Left cardiac atrium (tissue), 4 donors: ENCODE measurements around the gene DACT3. TPM values are rescaled to one million over a fixed set of nuclear protein-coding genes. Genes with fewer than 3 reads are reported as not detected.
A peak's percentile ranks its signal among the peaks of the same experiment; 100 is the strongest.

Experiments used
- ATAC-seq, 2 donors: fragments of 200-7000 bp; cut with Tn5 transposase; one replicate each; pipeline ENCODE4 v1.9.1; 2020; ENCODE audit warnings: mild to moderate bottlenecking in 2 of 2, moderate library complexity in 2 of 2
- DNase-seq: peaks from one replicate; pipeline ENCODE4 v3.0.0-alpha.2; 2020
- intact Hi-C, 2 donors: fragments of 100-400 bp; cut with DNase I; formaldehyde crosslinking; loops; one replicate each; pipeline versions ENCODE4 v1.14.1 to v1.15.1; 2022 to 2023
- total RNA-seq, 2 donors: library from RNA; stranded (reverse); fragmentation: NEBNext Ultra II Directional; extraction: Animal tissue kit (Norgen Biotek cat#: 25700); gene quantifications; one replicate each; pipeline ENCODE4 v1.2.1, GENCODE V29; 2021
- donor health status: DM: no; HTN: yes; CAD: no.
- donor health status: DM: no; HTN: yes; CAD: no; lungs with severe emphysema.
- donor health status: DM: yes; HTN: yes; CAD: no.
- donor health status: Dilated cardiomyopathy.

The DACT3 gene
- total RNA-seq, 2 donors from 2014 or later, result 15.1 to 15.4 TPM

DNA sequence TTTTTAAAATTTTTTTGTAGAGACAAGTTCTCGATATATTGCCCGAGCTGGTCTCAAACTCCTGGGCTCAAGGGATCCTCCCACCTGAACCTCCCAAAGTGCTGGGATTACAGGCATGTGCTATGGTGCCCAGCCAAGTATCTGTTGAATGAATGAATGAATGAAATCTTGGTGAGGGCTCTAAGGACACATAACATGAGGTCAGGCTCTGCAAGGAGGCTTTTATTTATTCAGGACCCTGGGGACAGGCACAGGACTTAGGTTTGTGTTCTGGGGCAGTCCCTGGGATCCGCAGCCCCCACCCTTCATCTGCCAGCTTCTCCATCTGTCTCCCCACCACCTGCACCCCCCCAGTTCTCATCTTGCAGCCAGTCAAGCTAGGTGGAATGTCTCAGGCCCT, 40.7 kb downstream of the DACT3 start:
- no peak for ATAC-seq
- DNase-seq, result no peak
- intact Hi-C loops, result no loop called here

DNA sequence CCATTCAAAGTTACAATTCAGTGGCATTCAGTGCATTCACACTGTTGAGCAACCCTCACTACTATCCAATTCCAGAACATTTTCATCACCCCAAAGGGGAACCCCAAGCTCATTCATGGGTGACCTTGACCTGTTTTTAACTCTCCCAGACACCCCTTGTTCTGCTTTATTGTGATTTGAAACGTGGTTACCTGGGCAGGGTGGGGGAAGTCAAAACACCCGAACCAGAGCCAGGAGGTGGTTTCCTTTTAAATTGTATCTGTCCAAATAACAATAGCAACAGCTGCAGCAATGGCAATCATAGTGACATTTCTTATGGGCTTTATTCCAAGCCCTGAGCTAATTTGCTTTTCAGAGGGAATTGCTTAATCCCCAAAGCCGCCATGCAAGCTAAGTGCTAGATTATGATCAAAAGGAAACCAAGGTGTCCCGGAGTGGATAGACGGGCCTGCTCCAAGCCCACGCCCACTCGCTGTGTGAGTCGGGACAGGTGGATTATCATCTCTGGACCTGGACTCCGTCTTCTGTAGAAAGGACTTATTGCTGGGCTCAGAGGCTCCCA, 42.2 kb downstream of the DACT3 start:
- ATAC-seq (no peak), DNase-seq (peak; percentile 12)
- intact Hi-C loops, result loop anchor here in 1 of 2 donors (10.0 kb wide), 1 partner anchor 46 kb away; the partner anchor contains the start of gene DACT3

DNA sequence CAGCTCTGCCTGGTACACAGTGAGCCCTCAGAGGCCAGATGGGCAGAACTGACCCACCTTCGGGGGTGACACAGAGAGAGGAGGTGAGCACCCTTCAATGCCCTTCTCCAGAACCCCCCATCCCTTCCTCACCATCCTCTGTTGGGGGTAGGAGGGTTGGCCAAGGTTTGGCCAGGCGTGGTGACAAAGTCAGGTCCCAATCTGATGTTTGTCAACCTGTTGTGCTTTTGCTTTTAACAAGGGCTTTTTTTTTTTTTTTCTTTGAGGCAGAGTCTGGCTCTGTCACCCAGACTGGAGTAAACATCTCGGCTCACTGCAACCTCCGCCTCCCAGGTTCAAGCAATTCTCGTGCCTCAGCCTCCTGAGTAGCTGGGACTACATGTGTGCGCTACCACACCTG, 43.4 kb downstream of the DACT3 start:
- DNase-seq, result no peak
- intact Hi-C loops, result loop anchor here in 1 of 2 donors (10.0 kb wide), 1 partner anchor 47 kb away; the partner anchor contains the start of gene DACT3

DNA sequence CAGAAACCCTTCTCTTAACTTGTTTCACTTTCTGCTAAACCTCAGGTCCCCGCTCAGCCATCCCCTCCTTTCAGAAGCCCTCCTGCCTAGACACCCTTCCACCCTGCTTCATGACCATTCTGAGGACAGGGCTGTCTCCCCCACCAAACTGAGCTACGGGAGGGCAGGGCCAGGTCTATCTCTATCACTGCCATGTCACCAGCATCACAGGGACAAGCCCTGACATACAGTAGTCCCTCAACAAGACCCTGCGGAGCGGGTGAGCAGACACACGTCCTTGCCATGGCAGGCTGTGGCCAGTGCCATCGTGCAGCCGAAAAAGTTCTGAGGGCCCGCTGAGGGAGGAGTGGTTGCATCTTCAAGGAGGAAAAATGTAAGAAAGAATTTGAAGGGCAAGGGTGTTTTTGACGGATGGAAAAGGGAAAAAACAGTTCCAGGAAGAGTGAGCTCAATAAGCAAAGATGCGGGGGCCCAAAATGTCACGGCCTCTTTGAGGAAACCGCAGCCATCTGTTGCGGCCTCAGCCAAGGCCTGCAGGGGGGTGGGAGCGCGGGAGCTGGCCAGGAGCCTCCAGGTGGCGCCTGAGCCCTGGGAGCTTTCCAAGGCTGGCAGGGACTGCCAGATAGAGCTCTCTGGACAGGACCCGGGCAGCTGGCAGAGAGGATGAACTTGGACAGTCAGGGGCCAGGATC, 44.2 kb downstream of the DACT3 start:
- DNase-seq, result peak; percentile 57
- intact Hi-C loops, result loop anchor here in 1 of 2 donors (10.0 kb wide), 1 partner anchor 48 kb away; the partner anchor contains the start of gene DACT3

More for the DNA sequence above, 43.4 kb downstream of the DACT3 start:
- ATAC-seq, result no peak

DNA sequence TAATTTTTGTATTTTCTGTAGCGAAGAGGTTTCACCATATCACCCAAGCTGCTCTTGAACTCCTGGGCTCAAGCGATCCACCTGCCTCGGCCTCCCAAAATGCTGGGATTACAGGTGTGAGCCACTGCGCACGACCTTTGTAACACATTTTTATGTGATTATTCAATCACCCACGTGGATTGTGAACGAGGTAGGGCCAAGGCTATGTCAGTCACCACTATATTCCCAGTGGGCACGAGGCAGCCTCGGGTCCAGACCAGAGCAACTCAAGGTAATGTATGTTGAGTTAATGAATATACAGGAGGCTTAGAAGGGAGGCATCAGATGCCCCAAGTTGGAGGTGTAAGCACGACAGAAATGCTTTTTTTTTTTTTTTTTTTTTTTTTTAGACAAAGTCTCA, 45.0 kb downstream of the DACT3 start:
- intact Hi-C loops, result loop anchor here in 1 of 2 donors (10.0 kb wide), 1 partner anchor 49 kb away; the partner anchor contains the start of gene DACT3

More for the DNA sequence above, 44.2 kb downstream of the DACT3 start:
- peak; percentile 33 to 51 for ATAC-seq

DNA sequence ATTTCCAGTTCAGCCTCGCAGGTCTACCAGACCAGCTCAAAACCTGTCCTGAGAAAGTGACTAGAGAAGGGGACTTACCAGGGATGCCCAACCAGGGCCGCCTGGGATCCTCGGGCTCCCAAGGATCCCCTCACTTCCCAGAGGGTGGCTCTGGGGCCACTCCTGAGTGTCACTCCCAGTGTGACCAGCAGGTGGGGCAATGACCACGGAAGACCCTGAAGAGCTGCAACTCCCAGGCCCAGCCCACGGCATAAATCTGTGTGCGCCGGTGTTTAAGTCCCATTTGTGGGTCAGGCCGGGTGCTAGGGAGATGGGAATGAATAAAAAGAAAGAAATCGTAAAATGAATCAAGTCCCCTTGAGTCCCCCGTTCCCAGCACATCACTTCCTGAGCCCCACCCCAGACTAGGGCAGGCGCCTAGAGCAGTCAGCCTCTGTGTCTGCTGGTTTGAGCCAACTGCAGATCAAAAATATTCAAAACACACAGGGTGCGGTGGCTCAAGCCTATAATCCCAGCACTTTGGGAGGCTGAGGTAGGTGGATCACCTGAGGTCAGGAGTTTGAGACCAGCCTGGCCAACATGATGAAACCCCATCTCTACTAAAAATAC, 46.8 kb downstream of the DACT3 start:
- ATAC-seq, result peak; percentile 76 to 88

More for the DNA sequence above, 45.0 kb downstream of the DACT3 start:
- DNase-seq, result peak; percentile 3
- no peak for ATAC-seq

DNA sequence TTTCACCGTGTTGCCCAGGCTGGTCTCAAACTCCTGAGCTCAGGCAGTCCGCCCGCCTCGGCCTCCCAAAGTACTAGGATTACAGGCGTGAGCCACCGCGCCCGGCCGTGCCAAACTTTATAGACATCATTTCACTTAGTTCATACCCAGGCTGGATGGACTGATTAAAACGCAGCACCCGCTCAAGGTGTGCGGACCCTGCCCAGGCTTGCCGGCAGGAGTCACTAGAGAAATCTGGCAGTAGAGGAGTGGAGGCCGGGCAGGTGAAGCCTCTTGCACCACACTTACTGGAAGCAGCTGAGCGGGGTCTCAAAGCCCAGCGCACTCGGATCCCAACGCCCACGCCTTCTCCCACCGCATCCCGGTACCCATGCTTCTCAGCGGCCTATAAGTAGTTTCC, 47.5 kb downstream of the DACT3 start:
- DNase-seq (peak; percentile 21), ATAC-seq (no peak)
- intact Hi-C loops, result loop anchor here in 1 of 2 donors (10.0 kb wide), 1 partner anchor 51 kb away; the partner anchor contains the start of gene DACT3

More for the DNA sequence above, 46.8 kb downstream of the DACT3 start:
- DNase-seq, result peak; percentile 86
- intact Hi-C loops, result loop anchor here (1.0 to 10.0 kb wide), 2 partner anchors 48 to 51 kb away; partner anchors contain the start of gene DACT3 (in 1 of the 2)

DNA sequence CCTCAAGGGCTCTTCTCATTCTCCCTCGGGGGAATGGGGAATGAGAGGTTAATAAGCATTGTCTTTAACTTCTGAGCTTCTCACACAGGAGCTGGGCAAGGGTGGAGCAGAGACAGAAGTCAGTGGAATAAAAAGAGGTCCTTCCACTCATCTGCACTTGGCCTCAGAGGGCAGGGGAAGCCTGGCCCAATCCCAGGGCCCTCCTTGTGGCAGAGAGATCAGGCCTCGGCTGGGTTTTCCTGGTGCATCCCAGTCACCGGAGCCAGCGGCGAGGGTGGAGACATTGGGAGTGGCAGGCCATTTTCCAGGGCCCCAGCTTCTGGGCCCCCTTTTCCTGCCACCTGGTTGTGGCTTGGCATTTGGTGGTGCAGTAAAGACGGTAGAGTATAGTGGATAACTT, 49.2 kb downstream of the DACT3 start:
- intact Hi-C loops, result loop anchor here in 1 of 2 donors (10.0 kb wide), 1 partner anchor 53 kb away; the partner anchor contains the start of gene DACT3
- DNase-seq (peak; percentile 15), ATAC-seq (no peak)

DNA sequence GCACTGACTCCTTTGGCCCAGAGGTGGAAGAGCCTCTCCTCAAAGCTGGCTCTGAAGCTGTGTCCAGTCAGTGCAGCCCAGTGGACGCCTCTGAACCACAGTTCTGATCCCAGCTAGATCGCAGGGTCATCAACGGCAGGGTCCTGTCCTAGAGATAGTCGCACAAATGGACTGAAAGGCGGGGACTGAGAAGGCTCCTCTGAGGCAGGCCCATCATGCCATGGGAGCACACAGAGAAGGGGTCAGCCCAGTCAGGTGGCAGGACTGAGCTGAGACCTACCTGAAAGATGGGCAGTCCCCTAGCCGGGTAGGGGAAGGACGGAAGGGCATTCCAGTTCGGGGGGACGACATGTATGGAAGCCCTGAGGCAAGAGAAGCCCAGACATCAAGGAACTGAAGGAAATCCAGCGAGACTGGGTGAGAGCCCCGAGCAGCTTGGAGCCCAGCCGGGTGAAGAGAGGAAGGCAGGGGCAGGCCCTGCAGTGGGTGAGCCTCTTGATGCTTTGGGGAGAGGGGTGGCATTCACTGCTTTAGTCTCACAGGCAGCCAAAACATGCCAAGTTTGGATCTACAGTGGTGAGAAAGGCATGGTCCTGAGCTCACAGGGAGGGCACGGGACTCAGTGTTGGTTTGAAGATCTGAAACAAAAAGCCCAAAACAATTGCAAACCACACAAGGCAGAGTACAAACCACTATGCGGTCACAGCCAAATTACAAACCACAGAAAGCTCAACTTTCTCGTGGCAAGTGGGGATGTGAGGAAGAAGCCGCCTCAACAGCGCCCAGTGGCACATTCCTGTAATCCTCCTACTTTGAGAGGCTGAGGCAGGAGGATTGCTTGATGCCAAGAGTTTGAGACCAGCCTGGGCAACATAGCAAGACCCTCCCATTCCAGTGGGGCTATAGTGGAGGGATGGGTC, 49.9 kb downstream of the DACT3 start:
- ATAC-seq (no peak), DNase-seq (peak; percentile 12)
- intact Hi-C loops, result loop anchor here in 1 of 2 donors (10.0 kb wide), 1 partner anchor 54 kb away; the partner anchor contains the start of gene DACT3

DNA sequence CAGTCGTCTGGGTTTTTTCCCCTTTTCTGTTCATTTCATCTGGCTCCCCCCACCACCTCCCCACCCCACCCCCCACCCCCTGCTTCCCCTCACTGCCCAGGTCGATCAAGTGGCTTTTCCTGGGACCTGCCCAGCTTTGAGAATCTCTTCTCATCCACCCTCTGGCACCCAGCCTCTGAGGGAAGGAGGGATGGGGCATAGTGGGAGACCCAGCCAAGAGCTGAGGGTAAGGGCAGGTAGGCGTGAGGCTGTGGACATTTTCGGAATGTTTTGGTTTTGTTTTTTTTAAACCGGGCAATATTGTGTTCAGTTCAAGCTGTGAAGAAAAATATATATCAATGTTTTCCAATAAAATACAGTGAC, 50.6 kb downstream of the DACT3 start:
- no peak for ATAC-seq
- no peak for DNase-seq
- intact Hi-C loops, result loop anchor here in 1 of 2 donors (10.0 kb wide), 1 partner anchor 54 kb away; the partner anchor contains the start of gene DACT3

DNA sequence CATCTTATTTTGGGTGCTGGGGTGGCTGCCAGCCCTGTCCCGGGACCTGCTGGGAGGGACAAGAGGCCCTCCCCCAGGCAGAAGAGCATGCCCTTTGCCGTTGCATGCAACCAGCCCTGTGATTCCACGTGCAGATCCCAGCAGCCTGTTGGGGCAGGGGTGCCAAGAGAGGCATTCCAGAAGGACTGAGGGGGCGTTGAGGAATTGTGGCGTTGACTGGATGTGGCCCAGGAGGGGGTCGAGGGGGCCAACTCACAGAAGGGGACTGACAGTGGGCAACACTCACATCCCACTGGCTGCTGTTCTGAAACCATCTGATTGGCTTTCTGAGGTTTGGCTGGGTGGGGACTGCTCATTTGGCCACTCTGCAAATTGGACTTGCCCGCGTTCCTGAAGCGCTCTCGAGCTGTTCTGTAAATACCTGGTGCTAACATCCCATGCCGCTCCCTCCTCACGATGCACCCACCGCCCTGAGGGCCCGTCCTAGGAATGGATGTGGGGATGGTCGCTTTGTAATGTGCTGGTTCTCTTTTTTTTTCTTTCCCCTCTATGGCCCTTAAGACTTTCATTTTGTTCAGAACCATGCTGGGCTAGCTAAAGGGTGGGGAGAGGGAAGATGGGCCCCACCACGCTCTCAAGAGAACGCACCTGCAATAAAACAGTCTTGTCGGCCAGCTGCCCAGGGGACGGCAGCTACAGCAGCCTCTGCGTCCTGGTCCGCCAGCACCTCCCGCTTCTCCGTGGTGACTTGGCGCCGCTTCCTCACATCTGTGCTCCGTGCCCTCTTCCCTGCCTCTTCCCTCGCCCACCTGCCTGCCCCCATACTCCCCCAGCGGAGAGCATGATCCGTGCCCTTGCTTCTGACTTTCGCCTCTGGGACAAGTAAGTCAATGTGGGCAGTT, 51.2 kb downstream of the DACT3 start:
- ATAC-seq (no peak), DNase-seq (peak; percentile 14)
- intact Hi-C loops, result loop anchor here in 1 of 2 donors (10.0 kb wide), 1 partner anchor 55 kb away; the partner anchor contains the start of gene DACT3

DNA sequence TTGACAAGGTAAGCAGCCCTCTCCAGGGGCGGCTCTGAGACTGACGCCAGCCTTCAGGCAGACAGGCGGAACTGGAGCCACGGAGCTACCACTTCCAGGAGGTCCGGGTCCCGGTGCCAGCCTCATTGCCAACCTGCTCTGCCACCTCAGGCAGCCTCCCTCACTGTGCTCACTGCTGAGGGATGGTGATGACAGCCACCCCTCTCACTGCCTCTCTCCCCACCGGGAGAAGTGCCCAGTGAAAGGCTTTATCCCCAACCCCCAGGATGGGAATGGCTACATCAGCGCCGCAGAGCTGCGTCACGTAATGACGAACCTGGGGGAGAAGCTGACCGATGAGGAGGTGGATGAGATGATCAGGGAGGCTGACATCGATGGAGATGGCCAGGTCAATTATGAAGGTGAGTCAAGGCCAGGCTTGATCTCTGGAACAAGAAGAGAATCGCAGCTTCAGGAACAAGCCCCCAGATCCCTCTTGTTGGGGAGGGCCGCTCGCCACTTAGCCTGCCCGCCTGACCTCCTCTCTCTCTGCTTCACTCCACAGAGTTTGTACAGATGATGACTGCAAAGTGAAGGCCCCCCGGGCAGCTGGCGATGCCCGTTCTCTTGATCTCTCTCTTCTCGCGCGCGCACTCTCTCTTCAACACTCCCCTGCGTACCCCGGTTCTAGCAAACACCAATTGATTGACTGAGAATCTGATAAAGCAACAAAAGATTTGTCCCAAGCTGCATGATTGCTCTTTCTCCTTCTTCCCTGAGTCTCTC, 52.2 kb downstream of the DACT3 start:
- DNase-seq, result peak; percentile 20
- no peak for ATAC-seq
- intact Hi-C loops, result no loop called here

DNA sequence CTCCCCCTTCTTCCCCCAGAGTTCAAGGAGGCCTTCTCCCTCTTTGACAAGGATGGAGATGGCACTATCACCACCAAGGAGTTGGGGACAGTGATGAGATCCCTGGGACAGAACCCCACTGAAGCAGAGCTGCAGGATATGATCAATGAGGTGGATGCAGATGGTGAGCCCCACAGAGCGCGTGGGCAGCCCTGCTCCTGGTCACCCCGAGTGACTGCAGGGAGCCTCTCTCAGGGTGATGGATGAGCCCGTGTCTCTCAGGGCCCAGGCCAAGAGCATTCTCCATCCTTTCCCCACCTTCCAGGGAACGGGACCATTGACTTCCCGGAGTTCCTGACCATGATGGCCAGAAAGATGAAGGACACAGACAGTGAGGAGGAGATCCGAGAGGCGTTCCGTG, 52.8 kb downstream of the DACT3 start:
- intact Hi-C loops, result no loop called here
- DNase-seq, result peak; percentile 12
- ATAC-seq, result no peak

DNA sequence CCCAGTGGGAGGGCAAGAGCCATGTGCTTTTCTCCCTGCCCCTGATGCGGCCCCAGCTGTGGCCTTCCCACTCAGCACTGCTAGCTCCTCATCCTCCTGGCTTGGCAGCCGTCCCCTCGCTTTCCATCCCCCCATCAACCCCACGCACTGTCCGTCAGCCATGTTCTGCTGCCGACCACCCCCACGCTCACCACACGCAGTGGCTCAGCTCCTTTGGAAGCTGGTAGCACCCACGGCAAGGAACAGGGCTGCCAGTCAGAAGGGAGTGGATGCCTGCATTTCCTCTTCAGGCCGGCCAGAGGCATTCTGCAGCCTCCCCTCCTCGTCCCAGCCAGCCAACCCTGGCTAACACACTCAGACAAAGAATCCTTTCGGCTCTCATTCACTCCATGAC, 53.5 kb downstream of the DACT3 start:
- intact Hi-C loops, result no loop called here
- ATAC-seq, result no peak

DNA sequence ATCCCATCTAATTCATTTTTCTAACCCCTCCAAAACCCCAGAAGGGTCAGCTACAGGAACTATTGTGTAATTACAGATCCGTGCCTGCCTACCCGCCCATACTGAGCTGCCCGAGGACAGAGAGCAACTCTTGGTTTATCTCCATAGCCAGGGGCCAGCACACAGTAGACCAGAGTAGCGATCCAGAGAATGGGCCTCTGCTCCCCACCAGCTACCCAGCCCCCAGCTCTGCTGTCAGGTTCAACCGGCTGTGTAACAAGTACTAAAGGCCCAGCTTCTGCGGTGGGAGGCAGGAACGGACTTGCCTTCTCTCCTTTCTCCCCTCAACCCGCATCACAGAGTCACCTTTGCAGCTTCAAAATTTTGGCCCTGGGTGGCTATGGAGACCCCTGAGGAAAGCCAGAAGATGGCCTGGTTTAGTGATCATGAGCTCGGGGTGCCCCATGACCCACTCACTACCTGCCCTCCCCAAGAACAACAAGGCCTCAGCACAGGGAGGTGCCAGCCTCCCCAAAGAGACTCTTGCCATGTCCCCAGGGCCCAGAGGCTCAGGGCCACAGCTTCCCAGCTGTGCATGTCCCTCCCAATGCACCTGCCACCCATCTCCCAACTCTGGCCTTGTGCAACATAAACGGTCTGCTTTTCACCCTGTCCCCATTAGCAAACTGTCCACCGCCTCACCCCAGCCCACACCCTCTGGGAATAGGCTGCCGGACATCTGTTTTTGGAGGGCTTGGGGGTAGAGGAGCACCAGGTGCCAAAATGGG, 54.1 kb downstream of the DACT3 start:
- DNase-seq (no peak), ATAC-seq (no peak)
- intact Hi-C loops, result no loop called here

More for the DNA sequence above, 53.5 kb downstream of the DACT3 start:
- peak; percentile 26 for DNase-seq

DNA sequence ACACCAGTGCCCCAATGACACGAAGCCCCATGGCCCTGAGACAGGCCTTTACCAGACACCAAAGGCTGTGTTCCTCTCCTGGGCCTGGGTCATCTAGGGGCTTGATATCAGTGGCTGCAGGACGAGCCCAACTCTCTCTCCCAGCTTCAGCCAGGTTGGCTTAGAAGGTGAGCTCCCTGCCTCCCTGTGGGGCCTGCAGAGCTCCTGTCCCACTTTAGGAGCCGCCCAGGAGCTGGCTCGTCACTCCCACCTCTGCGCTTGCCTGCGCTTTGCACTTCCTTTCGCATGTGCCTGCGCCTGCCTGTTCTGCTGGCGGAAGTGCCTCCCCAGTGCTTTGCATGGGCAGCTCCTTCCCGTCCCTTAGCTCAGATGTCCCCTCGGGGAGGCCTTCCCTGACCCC, 55.0 kb downstream of the DACT3 start:
- intact Hi-C loops, result no loop called here
- ATAC-seq (no peak), DNase-seq (peak; percentile 21)
